GM19324 (cell line): ENCODE measurements around the gene MAP3K10.

ENCODE experiments used
- ATAC-seq: cut with Tn5 transposase; IDR thresholded peaks from one replicate; pipeline ENCODE4 v1.9.1; 2021; ENCODE audit warnings: mild to moderate bottlenecking, moderate library complexity; ENCODE audit not compliant: unreplicated experiment, low FRiP score

The MAP3K10 gene

DNA sequence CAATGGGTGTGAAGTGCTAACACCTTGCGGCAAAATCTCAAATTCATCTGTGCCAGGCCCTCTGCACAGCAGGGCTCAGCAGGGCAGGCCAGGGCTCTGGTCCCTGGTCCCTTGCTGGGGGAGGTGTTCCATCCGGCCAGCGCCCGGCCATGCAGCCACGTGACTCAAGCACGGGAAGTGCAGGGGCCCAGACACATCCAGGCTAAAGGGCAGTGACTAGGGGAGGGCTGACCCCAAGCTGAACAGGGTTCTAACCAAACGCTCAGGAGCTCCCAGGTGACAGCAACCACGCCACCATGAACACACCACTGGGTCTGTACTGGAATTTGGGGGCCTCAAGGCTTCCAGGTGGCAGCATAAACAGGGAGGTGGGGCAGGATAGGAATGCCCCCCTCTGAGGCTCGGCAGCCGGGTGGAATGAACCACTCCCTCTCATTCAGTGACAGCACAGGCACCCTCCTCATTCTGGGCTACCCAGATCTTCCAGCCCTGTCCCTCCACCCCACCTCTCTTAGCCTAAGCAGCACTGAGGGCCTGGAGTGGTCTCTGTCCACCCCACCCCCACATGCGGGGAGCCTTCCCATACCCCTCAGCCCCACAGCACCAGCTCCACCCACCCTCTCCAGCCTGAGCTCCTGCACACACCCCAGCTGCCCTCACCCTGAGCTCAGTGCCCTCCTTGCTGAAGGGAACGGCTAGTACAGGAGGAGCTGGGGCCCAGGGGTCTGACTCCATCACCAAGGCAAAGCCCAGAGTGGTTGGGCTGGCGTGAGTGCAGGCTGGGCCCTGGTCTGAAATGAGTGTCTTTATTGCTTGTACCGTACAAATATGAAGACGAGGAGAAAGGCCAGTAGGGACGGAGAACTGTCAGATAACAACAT lies 40.6 kb downstream of the MAP3K10 start:
- ATAC-seq, result no peak

DNA sequence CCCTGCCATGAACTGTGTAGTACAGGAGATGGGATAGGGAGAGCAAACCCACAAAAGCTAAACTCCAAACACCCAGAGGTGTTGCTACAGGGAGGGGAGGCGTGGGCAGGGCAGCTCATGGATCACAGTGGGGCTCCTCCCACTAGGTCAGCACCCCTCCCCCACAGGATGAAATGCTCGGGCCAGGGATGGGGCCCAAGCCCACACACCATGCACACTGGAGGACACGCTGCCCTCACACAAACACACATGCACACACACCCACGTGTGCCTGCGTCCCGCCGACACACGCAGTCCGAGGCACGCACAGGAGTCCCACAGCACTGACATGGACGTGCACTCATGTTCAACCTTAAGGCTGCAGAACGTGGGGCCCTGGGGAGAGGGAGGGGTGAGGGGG lies 41.3 kb downstream of the MAP3K10 start:
- no peak for ATAC-seq

GRCh38 chr19:40232949-40233810 lies 42.0 kb downstream of the MAP3K10 start:
- ATAC-seq, result no peak

- ATAC-seq, result no peak
These were observed 42.7 kb downstream of the MAP3K10 start for GRCh38 chr19:40233811-40234389.

DNA sequence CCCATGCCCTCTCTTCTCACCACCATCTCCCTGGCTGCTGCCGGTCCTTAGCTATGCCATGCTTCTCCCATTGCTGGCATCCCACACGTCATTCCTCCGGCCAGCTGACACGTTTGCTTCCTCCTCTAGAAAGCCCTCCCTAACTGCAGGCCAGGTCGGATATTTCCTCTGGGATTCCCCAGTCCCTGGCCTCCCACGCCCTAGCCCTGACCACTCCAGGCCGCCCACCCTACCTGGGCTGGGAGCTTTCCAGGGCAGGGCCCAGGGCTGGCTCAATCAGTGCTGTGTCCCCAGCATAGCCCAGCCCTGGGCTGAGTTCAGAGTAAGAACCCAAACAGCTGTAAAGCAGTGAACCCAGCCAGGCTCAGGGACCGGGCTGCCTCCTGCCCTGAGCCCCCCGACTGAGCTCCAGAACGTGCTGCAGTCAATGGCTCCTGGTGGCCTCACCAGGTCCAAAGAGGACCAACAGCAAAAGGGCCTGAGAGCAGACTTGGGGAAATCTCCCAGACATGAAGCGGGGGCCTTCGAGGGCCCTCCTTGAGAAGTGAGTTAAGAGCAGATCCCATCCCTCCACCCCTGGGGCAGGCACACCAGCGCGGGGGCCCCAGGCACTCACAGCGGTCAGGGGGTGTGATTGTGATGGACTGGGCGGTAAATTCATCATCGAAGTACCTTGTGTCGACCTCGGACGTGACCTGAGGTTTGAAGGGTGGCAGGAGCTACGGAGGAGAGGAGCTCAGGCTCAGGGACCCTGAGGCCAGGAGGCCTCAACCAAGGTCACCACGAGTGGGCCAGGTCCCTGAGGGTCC lies 43.4 kb downstream of the MAP3K10 start:
- no peak for ATAC-seq

GRCh38 chr19:40235238-40236025 lies 44.2 kb downstream of the MAP3K10 start:
- no peak for ATAC-seq

DNA sequence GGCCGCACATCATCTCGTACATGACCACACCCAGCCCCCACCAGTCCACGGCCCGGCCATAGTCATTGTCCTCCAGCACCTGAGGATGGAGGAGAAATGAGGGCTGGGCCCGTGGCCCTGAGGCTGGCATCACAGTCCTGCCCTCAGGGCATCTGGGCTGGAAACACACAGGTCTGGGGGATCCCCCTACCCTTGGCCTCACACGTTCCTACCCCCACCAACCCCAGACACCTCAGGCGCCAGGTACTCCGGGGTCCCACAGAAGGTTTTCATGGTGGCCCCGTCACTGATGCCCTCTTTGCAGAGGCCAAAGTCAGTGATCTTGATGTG lies 44.8 kb downstream of the MAP3K10 start:
- ATAC-seq, result no peak

- ATAC-seq, result no peak
These were observed 45.1 kb downstream of the MAP3K10 start for GRCh38 chr19:40236366-40236765.

DNA sequence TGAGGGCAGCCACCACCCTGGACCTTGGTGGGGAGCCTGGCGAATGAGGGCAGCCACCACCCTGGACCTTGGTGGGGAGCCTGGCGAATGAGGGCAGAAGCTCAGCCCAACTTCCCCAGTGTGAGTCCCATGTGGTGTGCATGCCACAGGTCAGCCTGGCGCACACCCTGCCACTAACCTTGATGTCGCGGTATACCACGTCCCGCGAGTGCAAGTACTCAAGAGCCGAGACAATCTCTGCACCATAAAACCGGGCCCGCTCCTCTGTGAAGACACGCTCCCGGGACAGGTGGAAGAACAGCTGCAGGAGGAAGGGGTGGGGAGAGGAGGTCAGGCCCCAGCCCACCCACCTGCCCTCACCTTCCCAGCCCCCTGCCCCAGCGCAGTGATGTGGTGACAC lies 46.6 kb downstream of the MAP3K10 start:
- ATAC-seq, result no peak

GRCh38 chr19:40238775-40239174 lies 47.5 kb downstream of the MAP3K10 start:
- no peak for ATAC-seq

DNA sequence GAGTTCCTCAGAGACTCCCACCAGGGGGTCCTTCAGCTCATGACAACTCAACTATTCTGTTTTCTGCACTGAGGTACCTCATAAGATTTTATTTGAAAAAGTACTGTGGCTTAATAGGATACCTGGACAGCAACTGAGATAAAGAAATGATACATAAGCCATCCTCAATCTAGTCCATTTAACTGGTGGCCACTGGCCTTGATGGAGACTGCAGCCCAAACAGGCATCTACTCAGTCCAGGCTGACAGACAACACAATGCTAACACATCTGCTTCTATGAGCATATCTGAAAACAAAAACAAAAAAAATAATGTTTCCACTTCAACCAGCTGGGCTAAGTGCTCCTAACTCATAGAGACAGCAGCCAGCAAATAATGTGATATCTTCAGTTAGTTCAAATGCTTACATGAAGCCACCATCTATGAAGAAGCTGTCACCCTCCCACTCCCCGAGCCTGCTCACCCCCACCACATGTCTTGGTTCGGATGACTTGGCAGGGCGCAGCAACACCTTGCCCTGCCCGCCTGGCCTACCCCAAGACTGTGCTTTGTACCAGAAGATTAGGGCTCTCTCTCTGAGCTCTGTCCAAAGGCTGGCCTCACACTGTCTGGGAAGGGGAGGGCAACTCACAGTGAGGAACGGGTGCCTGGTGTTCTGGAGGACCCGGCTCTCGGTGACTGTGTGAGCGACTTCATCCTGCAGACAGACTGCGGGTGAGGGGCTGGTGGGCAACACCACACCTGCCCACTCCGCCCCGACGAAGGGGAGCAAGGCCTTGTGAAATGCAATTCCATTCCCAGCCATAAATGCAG lies 48.4 kb downstream of the MAP3K10 start:
- ATAC-seq, result no peak

GRCh38 chr19:40240332-40240731 lies 49.1 kb downstream of the MAP3K10 start:
- ATAC-seq, result no peak

DNA sequence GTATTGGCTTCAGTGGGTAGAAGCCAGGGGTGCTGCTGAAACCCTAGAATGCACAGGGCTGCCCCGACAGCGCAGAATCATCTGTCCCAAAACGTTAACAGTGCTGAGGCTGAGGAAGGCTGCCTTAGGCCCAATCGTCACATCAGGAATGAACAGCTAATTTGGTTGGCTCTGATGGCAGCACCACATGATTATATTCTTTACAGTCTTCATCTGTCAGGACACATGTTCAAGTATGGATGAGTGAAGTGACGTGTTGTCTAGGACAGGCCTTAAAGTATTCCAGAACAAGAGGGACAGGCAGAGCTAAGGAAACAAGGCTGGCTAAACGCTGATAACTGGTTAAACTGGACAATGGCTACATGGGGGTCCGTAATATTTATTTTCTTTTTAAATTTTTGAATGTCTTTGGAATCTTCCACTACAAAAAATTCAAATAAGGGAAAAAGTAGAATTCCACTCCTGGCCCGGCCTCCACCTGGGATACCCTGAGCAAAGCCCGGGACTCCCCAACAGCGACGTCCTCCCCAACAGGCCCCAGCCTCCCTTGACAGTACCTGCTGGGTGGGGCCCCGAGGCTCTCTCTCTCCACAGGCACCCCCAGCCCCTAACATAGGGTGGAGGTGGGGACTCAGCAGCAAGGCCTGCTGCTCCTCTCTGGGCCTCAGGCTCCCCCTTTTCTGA lies 50.0 kb downstream of the MAP3K10 start:
- ATAC-seq, result no peak

- ATAC-seq, result no peak
These were observed 50.7 kb downstream of the MAP3K10 start for GRCh38 chr19:40241809-40242384.

DNA sequence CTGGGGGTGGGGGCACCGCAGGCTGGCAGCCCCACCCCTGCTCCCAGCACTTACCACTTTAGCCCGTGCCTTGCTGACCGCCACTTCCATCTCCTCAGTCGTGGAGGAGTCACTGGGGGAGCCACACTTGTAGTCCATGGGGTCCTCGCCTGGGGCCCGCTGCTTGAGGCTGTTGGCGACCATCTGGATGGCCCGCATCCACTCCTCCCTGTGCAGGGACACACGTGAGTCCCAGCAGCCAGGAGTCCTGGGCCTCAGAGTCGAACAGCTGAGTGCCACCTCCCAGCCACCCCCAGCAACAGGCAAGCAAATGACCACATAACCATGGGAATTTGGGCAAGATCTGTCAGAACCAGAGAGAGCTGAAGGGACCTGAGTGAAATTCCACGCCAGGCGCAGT lies 51.3 kb downstream of the MAP3K10 start:
- ATAC-seq, result no peak

DNA sequence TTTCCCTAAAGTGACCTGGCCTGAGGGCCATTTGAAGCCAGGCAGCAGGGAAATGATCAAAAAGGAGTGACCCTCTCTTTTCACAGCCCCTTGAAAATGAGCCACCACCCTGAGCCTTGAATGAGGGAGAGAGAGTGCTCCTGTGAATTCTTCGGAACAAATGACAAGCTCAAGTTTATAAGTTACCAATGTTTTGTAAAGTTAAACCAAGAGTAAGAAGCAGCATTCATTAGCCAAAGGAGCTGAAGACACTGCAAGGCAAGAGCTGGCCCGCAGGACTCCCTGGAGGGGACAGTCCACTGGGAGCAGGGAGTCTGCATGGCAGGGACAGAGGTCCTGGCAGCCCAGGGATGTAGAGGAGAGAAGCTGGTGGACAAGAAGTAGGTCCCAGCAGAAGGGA lies 52.0 kb downstream of the MAP3K10 start:
- ATAC-seq, result no peak

DNA sequence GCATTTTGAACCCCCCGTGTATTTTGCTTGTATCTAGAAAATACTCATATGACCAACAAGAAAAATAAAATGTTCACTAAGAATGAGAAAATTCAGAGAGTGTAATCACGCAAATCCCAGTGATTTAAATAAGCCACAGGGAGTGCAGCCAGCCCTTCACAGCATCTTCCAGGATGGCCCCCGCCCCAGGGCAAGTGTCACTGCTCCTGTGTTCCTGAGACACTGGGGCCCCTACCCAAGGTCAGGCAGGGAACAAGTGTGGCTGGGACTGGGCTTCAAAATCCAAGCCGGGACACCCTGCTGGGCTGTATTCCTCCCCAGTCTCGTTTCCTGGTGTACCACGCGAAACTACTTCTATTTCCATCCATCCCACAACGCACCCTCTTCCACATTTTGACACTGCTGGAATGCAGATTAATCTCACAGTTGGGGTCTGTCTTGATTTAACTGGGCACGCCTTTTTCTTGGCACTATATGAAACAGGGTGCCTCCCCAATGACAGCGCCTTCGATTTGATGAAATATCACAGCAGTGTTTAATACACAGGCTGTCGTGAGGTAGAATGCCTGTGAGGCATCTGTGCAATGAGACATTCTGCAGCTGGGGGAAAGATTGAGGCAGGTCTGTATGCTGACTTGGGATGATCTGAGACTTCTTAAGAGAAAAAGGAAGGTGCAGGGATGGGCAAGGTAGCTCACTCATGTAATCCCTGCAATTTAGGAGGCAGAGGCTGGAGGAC lies 53.5 kb downstream of the MAP3K10 start:
- ATAC-seq, result no peak
